ENCODE data around the gene CUX1.
"Not testable (repeated sequence)": the region's sequence is repeated elsewhere in the genome, so short reads cannot be mapped to it uniquely, and the experiment has no call there.

CUX1 gene

DNA sequence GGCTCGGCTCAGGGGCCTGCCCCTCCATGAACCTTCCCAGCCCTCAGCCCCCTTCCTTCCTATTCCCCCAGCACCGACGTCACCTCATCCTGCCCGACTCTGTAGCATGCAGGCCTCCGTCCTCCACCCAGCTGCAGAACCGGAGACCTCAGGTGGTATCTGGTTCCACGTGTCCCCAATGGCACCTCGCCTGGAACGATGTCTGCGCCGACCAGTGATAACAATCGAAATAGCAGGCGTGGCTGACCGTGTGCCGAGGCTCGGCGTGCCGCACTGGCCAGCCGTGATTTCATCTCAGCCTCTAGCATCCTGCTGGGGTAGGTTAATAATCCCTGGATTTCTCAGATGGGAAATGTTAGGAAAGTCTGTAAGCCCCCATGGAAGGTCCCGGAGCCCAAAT is 171.7 kb downstream of the CUX1 start:
- no peak for DNase-seq

DNA sequence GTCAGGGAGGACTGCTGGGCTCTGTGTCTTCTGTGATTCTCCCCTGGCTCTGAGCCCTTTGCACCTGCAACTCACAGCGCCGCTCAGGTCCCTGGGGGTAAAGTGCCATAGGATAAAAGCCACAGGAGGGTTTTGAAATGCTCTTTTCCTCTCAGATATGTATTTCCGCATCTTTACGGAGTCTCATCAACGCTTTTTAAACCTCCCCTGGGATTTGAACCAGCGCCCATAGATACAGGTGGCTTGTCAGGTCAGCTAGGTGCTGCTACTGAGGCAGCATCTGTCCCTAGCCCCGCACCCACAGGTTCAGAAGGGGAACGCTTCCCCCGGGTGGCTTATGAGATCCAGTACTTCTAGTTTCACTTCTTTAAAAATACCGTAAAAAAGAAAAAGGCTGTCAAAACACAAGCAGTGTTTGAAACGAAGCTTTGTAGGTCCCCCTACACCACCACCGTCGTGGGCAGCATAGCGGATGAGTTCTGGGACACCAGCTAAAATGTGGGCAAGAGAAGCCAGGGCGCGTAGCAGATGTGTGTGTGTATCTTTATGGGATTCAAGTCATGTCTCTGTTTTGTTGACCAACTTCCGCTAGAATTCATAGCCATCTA is 173.5 kb downstream of the CUX1 start:
- DNase-seq, result peak; percentile 4

DNA sequence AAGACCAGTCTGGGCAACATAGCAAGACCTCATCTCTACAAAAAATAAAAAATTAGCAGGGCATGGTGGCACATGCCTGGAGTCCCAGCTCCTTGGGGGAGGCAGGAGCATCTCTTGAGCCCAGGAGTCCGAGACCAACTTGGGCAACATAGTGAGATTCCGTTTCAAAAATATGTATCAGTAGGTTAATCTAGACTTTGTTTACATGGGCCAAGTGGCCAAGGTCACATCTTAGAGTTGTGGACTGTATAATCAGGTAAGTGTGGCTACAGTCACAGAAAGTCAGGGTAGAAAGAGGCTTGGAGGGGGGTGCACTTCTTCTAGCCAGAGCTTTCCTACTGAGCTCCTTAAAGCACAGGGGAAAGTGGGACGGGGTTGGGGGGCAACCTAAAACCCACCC is 174.4 kb downstream of the CUX1 start:
- DNase-seq, result no peak

- no peak for DNase-seq
These were observed 175.9 kb downstream of the CUX1 start for GRCh38 chr7:101993311-101993710.

DNA sequence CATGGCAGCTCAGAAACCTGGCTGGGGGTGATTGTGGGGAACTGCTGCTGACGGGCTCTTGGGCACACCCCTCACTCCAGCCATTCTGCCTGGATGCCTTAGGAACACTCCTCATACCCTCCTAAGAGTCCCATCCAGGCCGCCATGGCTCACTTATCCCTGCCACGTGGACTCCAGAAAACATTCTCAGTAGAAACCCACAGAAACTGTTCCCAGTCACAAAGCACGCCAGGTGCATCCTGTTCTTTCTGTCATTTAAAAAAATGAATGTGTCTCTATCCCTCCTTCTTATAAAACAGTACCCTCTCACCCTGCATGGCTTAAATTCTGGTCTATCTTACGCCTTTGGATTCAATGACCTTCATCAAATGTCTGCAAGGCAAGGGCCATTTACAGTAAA is 177.7 kb downstream of the CUX1 start:
- DNase-seq, result no peak

DNA sequence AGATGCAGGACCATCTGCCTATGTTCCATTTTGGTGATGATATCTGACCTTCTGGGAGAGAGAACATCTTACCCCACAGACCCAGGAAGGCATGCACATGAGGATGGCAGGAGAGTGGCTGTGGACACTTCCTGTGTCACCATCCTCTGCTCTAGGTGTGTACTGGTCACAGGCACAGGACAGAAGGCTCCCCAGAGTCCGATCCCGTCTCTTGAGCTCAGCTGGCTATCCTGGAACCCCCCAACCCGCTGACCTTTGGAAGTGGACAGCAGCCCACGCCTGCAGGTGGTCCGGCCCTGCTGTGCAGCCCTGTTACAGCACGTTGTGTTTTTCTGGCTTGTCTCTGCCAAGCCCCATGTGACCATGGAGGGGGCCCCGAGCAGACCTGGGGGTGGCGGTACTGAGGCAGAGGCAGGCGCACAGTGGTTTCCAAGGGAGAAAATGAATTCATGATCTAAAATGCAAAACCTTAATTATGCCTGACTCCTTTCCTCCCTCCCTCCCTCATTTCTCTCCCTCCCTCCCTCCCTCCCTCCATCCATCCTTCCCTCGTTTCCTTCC is 178.8 kb downstream of the CUX1 start:
- no peak for DNase-seq

GRCh38 chr7:101996876-101997275 is 179.4 kb downstream of the CUX1 start:
- no peak for DNase-seq

DNA sequence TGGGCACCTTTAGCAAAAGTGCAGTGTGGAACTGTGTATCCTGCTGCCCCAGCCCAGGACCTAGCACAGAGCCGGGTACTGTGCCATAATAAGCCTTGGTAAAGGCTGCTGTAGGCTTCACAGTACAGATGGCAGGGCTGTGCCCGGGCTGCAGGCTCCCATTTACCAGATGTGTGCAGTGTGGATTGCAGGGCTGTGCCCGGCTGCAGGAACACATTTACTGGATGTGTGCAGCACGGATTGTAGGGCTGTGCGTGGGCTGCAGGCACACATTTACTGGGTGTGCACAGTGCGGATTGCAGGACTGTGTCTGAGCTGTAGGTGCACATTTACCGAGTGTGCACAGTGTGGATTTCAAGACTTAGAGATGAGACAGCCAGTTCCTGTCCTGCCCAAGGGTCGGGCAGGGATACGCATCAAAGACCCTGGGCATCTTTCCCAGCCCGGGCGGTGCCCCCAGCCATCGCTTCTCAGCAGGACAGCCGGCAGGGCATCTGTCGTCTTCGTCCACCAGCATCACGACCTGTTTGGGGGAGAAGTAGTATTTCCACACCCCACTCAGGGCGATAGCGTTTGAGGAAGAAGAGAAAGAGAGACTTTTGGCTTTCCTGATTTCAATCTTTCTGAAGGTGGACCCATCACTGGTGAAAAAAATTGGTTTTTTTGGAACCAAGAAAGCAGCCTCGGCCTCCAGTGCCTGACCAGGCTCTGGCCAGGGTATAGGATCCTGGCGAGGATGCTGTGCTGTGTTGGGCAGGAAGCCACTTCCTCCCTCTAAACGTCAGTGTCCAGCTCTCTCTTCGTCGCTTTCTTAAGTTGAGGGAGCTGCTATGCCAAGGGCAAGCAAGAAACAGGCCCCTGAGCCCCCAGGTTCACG is 180.8 kb downstream of the CUX1 start:
- no peak for DNase-seq

GRCh38 chr7:101998906-101999240 is 181.4 kb downstream of the CUX1 start:
- DNase-seq, result no peak

DNA sequence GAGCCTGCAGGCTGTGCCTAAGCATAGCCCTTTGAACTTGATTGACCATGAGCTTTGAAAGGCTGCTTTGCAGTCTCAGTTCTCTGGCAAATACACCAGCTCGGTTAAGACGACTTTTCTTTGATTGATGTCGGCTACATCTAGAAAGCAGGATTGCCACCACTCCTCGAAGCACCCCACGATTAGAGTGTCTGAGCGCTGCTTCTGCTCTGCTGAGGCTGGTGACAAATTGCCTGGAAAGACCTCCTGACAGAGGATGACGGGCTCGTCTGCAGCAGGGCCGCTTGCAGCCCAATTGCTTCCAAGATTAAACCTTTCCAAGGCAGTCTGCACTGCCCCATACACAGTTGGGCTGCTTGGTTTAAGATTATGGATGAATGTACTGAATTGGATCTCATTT is 182.0 kb downstream of the CUX1 start:
- DNase-seq, result no peak

DNA sequence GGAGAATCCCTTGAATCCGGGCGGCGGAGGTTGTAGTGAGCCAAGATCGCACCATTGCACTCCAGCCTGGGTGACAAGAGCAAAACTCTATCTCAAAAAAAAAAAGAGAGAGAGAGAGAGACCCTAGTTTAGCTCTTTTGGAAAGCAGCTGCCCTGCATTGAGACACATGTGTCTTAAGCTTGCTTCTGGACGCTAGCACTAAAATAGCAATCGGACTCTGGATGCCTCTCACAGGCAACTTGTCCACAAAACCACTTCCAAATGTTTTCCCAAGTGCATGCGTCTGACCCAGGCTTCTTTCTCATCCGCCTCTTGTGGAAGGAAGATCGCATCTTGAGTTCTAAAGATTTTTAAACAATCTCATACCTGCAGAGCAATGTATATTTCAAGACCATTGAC is 182.7 kb downstream of the CUX1 start:
- DNase-seq, result no peak

- no peak for DNase-seq
These were observed 186.8 kb downstream of the CUX1 start for GRCh38 chr7:102004229-102004628.

- no peak for DNase-seq
These were observed 187.4 kb downstream of the CUX1 start for GRCh38 chr7:102004848-102005247.

DNA sequence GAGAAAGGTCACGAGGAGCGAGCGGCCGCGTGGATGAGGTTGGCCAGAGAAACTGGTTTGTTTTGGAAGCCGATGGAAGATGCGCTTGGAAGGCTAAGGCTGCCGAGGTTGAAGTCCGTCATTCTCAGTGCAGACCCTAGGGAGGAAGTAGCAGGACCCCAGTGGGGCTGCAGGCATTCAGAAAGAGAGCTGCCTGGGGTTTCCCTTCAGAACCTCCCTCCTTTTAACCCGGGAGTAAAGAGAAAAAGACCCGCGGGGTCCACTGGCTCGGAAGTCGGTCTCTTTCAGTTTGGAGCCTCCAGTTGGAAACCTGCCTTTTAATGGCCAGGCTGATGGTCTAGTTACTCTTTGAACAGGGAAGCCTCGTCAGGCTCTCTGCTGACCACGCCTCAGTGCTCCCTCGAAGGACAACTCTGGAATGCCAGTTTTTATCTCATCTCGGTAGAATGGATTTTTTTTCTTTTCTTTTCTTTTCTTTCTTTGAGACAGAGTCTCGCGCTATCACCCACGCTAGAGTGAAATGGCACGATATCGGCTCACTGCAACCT is 188.6 kb downstream of the CUX1 start:
- DNase-seq, result no peak

- DNase-seq, result no peak
These were observed 189.3 kb downstream of the CUX1 start for GRCh38 chr7:102006695-102007094.

- no peak for DNase-seq
These were observed 191.3 kb downstream of the CUX1 start for GRCh38 chr7:102008535-102009262.

DNA sequence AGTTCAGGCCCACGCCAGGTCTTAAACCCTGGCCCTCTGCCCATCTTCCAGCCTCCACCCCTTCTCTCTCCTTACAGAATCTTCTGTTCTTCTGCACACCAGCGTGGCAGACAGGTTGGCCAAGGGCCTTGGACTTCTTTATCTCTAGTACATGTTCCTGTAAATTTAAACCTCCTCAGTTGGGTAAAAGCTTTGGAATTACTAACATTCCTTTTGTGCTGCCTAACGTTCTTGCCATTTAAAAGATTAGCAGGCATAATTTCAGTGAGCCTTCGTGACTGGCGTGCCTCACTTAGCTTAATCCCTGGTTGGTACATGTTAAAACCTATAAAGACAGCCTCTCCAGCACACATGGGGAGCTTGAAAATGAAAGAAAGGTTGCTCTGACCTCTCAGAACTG is 192.2 kb downstream of the CUX1 start:
- DNase-seq, result no peak

GRCh38 chr7:102012112-102012830 is 194.8 kb downstream of the CUX1 start:
- not testable (repeated sequence) for DNase-seq

- DNase-seq, result no peak
These were observed 195.6 kb downstream of the CUX1 start for GRCh38 chr7:102012941-102013461.

DNA sequence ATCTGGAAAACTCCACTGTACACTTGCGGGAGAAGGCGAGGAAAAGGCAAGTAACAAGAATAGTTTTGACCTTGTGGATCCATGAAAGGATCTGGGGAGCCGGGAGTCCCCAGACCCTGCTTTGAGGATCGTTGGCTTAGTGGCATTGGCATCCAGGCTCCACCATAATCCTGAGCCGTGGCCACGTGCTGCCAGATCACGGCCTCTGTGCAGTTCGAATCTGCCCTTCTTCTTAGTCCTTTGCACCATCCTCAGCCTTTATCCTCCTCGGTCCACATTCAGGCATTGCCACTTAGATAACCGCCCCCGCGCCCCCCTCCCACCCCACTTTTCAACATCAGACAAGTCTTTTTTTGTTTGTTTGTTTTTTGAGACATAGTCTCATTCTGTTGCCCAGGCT is 201.4 kb downstream of the CUX1 start:
- no peak for DNase-seq

DNA sequence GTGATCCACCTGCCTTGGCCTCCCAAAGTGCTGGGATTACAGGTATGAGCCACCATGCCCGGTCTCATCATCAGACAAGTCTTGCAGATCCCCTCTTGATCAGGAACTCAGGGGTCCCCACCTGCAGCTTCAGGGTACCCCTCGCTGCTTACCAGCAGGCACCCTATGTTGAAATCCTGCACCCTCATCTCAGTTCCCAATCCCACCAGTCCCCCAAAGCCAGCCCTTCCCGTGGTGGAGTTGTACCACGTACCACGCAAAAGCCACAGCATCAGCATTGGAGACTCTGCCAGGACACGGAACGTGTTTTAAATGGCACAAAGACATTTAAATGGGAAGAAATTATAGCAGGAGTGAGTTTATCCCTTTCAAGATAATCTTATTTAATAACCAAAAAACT is 202.0 kb downstream of the CUX1 start:
- DNase-seq, result no peak

- DNase-seq, result no peak
These were observed 204.6 kb downstream of the CUX1 start for GRCh38 chr7:102021841-102022618.
